Mesendoderm (in vitro differentiated cells): ENCODE measurements around the gene CRTAP.
"Not testable (repeated sequence)": the region's sequence is repeated elsewhere in the genome, so short reads cannot be mapped to it uniquely, and the experiment has no call there.

ENCODE experiments used
- DNase-seq: peaks from one replicate; pipeline ENCODE4 v3.0.0; 2013
- H2AK5ac ChIP-seq: 2 replicates; pipeline ENCODE4 v1.6.1; 2013; ENCODE audit warnings: low read length, inconsistent platforms
- H2BK120ac ChIP-seq: 2 replicates; pipeline ENCODE4 v1.6.1; 2013; ENCODE audit warnings: low read depth, mild to moderate bottlenecking, low read length, moderate library complexity, mixed read lengths
- H2BK15ac ChIP-seq: replicated peaks from 2 replicates; pipeline ENCODE4 v1.6.1; 2013; ENCODE audit warnings: low read depth, mild to moderate bottlenecking, moderate library complexity
- H2BK5ac ChIP-seq: 2 replicates; pipeline ENCODE4 v1.6.1; 2013; ENCODE audit warnings: low read length, inconsistent platforms
- H3K18ac ChIP-seq: 2 replicates; pipeline ENCODE4 v1.6.1; 2013; ENCODE audit warnings: mild to moderate bottlenecking, low read length, mixed read lengths
- H3K23ac ChIP-seq: one replicate; pipeline ENCODE4 v1.6.1; 2013; ENCODE audit warnings: low read length
- H3K27ac ChIP-seq: 2 replicates; pipeline ENCODE4 v1.5.1; 2013; ENCODE audit warnings: low read depth, mild to moderate bottlenecking, inconsistent platforms, low read length, moderate library complexity
- H3K27me3 ChIP-seq: 2 replicates; pipeline ENCODE4 v1.6.1; 2013; ENCODE audit warnings: low read length, control low read depth, mild to moderate bottlenecking, inconsistent platforms; ENCODE audit not compliant: insufficient read depth, poor library complexity
- H3K36me3 ChIP-seq: 2 replicates; pipeline ENCODE4 v1.6.1; 2013; ENCODE audit warnings: low read length, inconsistent platforms; ENCODE audit not compliant: control insufficient read depth, insufficient read depth
- H3K4ac ChIP-seq: one replicate; pipeline ENCODE4 v1.6.1; 2013; ENCODE audit warnings: low read depth, mild to moderate bottlenecking, low read length, moderate library complexity
- H3K4me1 ChIP-seq: 2 replicates; pipeline ENCODE4 v1.6.1; 2013; ENCODE audit warnings: low read depth, low read length, inconsistent platforms; ENCODE audit not compliant: control insufficient read depth
- H3K4me2 ChIP-seq: 2 replicates; pipeline ENCODE4 v1.6.1; 2013; ENCODE audit warnings: low read length
- H3K4me3 ChIP-seq: 2 replicates; pipeline ENCODE4 v1.5.1; 2013; ENCODE audit warnings: mild to moderate bottlenecking, low read length
- H3K56ac ChIP-seq: one replicate; pipeline ENCODE4 v1.6.1; 2013; ENCODE audit warnings: low read length
- H3K79me1 ChIP-seq: 2 replicates; pipeline ENCODE4 v1.6.1; 2013; ENCODE audit warnings: low read length, inconsistent platforms
- H3K79me2 ChIP-seq: 2 replicates; pipeline ENCODE4 v1.6.1; 2013; ENCODE audit warnings: mild to moderate bottlenecking, low read length; ENCODE audit not compliant: control insufficient read depth, insufficient read depth
- H3K9ac ChIP-seq: 2 replicates; pipeline ENCODE4 v1.6.1; 2013; ENCODE audit warnings: low read length, inconsistent platforms
- H4K5ac ChIP-seq: one replicate; pipeline ENCODE4 v1.6.1; 2013; ENCODE audit warnings: low read length
- H4K8ac ChIP-seq: one replicate; pipeline ENCODE4 v1.6.1; 2013; ENCODE audit warnings: low read depth, mild to moderate bottlenecking, control low read depth, low read length, moderate library complexity
- WGBS: extraction: QIAGEN DNeasy Blood & Tissue Kit; methylation state at CpG from one replicate; pipeline ENCODE4 v1.1.7; 2013; ENCODE audit warnings: low lambda C conversion rate, missing lambda C conversion rate; ENCODE audit not compliant: insufficient coverage; ENCODE audit errors: extremely low coverage; 5-methylcytosine and 5-hydroxymethylcytosine counted together

The CRTAP gene

DNA sequence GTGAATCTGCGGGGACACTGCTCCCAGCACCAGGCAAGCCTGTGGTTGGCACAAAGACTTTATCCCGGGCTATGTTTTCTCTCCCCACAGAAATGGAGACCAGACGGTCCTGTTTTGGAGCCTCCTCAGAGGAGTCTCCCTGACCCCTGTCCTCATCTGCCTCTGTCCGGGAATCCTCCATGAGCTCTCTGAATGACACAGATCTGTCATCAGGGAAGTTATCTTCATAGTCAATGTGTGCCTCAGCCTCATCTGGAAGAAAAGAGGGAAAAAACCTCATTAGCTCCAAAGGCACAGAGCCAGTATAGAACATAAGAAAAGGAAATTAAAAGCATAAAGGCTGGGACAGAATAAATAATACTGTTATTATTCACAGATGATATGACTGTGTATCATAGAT, 40.0 kb downstream of the CRTAP start:
- no peak overlapping the region for H2BK15ac ChIP-seq
- no peak overlapping the region for H3K18ac ChIP-seq
- no peak overlapping the region for H3K27ac ChIP-seq
- H2BK5ac ChIP-seq: no peak overlapping the region
- no peak overlapping the region for H3K56ac ChIP-seq
- no peak overlapping the region for H2BK120ac ChIP-seq
- no peak overlapping the region for H3K4ac ChIP-seq
- H3K4me3 ChIP-seq: no peak overlapping the region
- H3K79me2 ChIP-seq: no peaks in the 10 kb centered on the region
- no peaks in the 10 kb centered on the region for H3K79me1 ChIP-seq
- no peak overlapping the region for H4K8ac ChIP-seq
- no CpG with 5 or more reads among the region's 4 CpGs for WGBS
- no peaks in the 10 kb centered on the region for H3K4me1 ChIP-seq
- H4K5ac ChIP-seq: no peak overlapping the region
- H3K4me2 ChIP-seq: no peak overlapping the region
- no peak overlapping the region for H3K9ac ChIP-seq
- DNase-seq: no peak
- H3K27me3 ChIP-seq: no peaks in the 10 kb centered on the region
- H3K36me3 ChIP-seq: no peaks in the 10 kb centered on the region
- H3K23ac ChIP-seq: no peak overlapping the region
- H2AK5ac ChIP-seq: no peak overlapping the region

DNA sequence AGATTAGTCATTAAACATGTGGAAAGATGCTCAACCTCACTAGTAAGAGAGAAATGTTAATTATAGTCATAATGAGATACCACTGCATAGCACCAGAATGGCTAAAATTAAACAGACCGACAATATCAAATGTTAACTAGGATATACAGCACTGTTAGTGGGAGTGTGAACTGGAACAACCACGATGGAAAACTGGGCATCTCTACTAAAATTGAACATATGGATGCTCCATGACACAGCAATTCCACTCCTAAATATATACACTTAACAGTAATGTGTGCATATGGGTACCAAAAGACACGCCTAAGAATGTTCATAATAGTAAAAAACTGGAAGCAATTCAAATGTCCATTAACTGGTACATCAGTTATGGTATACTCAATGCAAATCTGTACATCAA, 41.5 kb downstream of the CRTAP start:
- H3K36me3 ChIP-seq: no peaks in the 10 kb centered on the region
- no peak overlapping the region for H3K9ac ChIP-seq
- no peak overlapping the region for H3K56ac ChIP-seq
- no peak overlapping the region for H2BK15ac ChIP-seq
- no peak overlapping the region for H4K5ac ChIP-seq
- H3K79me1 ChIP-seq: no peaks in the 10 kb centered on the region
- H3K4me3 ChIP-seq: no peak overlapping the region
- H4K8ac ChIP-seq: no peak overlapping the region
- no peak for DNase-seq
- no peak overlapping the region for H3K18ac ChIP-seq
- H2AK5ac ChIP-seq: no peak overlapping the region
- no peaks in the 10 kb centered on the region for H3K4me1 ChIP-seq
- no peaks in the 10 kb centered on the region for H3K27me3 ChIP-seq
- no peak overlapping the region for H3K4ac ChIP-seq
- no peak overlapping the region for H3K27ac ChIP-seq
- WGBS: no CpG with 5 or more reads among the region's 3 CpGs
- H3K23ac ChIP-seq: no peak overlapping the region
- no peak overlapping the region for H3K4me2 ChIP-seq
- no peak overlapping the region for H2BK5ac ChIP-seq
- H3K79me2 ChIP-seq: no peaks in the 10 kb centered on the region
- no peak overlapping the region for H2BK120ac ChIP-seq

DNA sequence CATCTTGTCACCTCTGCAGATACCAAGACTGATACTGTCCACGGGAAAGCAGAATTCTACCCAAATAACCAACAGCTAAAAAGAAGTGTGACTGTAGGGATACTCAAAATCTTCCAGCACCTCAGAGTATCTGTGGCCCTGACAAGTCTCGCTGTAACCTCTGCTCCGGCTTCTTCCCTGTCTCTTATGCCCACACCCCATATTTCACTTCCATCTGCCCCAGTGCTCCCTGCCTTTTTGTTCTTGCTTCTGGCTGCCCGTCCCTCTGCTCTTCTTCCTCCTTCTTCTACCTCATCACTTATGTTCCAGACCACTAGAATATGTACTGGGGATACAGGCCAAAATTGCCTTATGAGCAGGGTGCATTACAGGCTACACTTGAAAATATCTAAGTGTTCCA, 45.4 kb downstream of the CRTAP start:
- no peak overlapping the region for H2BK5ac ChIP-seq
- H4K8ac ChIP-seq: no peak overlapping the region
- H3K27me3 ChIP-seq: no peaks in the 10 kb centered on the region
- no peak overlapping the region for H2BK15ac ChIP-seq
- no peak for DNase-seq
- H3K27ac ChIP-seq: no peak overlapping the region
- no peak overlapping the region for H3K18ac ChIP-seq
- no peaks in the 10 kb centered on the region for H3K79me2 ChIP-seq
- no peaks in the 10 kb centered on the region for H3K36me3 ChIP-seq
- H2BK120ac ChIP-seq: no peak overlapping the region
- no peak overlapping the region for H4K5ac ChIP-seq
- whole genome bisulfite sequencing: no CpG with 5 or more reads among the region's 4 CpGs
- no peak overlapping the region for H3K56ac ChIP-seq
- H3K4me3 ChIP-seq: no peak overlapping the region
- no peak overlapping the region for H3K4ac ChIP-seq
- no peak overlapping the region for H2AK5ac ChIP-seq
- no peak overlapping the region for H3K9ac ChIP-seq
- no peak overlapping the region for H3K23ac ChIP-seq
- H3K79me1 ChIP-seq: no peaks in the 10 kb centered on the region
- no peak overlapping the region for H3K4me2 ChIP-seq
- H3K4me1 ChIP-seq: no peaks in the 10 kb centered on the region

DNA sequence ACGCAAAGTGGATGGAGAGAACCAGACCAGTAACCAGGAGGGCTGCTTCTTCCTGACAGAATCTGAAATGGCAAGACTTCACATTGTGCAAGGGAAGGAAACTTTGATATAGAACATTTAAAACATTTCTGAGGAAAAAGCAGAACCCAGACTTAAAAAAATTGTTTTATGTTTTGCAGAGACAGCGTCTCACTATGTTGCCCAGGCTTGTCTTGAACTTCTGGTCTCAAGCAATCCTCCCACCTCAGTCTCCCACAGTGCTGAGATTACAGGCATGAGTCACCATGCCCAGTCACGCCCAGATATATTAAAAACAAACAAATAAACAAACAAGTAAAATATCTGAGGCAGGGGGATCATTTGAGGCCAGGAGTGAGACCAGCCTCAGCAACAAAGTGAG, 46.2 kb downstream of the CRTAP start:
- no peak overlapping the region for H3K9ac ChIP-seq
- no peak overlapping the region for H4K5ac ChIP-seq
- no peak overlapping the region for H2AK5ac ChIP-seq
- H3K4me1 ChIP-seq: no peaks in the 10 kb centered on the region
- H3K4me3 ChIP-seq: no peak overlapping the region
- no peaks in the 10 kb centered on the region for H3K27me3 ChIP-seq
- no peak overlapping the region for H3K27ac ChIP-seq
- H3K79me1 ChIP-seq: no peaks in the 10 kb centered on the region
- no peak overlapping the region for H3K23ac ChIP-seq
- H4K8ac ChIP-seq: no peak overlapping the region
- H2BK5ac ChIP-seq: no peak overlapping the region
- no peak overlapping the region for H3K18ac ChIP-seq
- no peak overlapping the region for H3K4ac ChIP-seq
- H3K4me2 ChIP-seq: no peak overlapping the region
- H3K36me3 ChIP-seq: no peaks in the 10 kb centered on the region
- no peak for DNase-seq
- no peak overlapping the region for H3K56ac ChIP-seq
- no CpG with 5 or more reads among the region's 3 CpGs for WGBS
- no peak overlapping the region for H2BK15ac ChIP-seq
- H2BK120ac ChIP-seq: no peak overlapping the region
- H3K79me2 ChIP-seq: no peaks in the 10 kb centered on the region

DNA sequence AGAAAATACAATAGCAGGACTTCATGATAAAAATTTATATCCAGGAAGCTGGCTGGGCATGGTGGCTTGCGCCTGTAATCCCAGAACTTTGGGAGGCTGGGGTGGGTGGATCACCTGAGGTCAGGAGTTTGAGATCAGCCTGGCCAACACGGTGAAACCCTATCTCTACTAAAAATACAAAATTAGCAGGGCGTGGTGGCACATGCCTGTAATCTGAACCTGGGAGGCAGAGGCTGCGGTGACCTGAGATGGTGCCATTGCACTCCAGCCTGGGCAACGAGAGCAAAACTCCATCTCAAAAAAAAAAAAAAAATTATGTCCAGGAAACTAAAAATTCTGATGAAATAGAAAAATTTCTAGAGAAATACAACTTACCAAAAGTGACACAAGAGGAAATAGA, 48.8 kb downstream of the CRTAP start:
- not testable (repeated sequence) for H3K4ac ChIP-seq, H3K27me3 ChIP-seq, H3K79me1 ChIP-seq, H4K8ac ChIP-seq, H3K9ac ChIP-seq, H3K23ac ChIP-seq, H3K36me3 ChIP-seq, H3K4me1 ChIP-seq, DNase-seq, H2BK120ac ChIP-seq, H2BK15ac ChIP-seq, H3K79me2 ChIP-seq, H3K27ac ChIP-seq, H3K4me3 ChIP-seq, H4K5ac ChIP-seq, H3K4me2 ChIP-seq, H3K56ac ChIP-seq, H3K18ac ChIP-seq, H2AK5ac ChIP-seq, H2BK5ac ChIP-seq
- no CpG with 5 or more reads among the region's 5 CpGs for WGBS

DNA sequence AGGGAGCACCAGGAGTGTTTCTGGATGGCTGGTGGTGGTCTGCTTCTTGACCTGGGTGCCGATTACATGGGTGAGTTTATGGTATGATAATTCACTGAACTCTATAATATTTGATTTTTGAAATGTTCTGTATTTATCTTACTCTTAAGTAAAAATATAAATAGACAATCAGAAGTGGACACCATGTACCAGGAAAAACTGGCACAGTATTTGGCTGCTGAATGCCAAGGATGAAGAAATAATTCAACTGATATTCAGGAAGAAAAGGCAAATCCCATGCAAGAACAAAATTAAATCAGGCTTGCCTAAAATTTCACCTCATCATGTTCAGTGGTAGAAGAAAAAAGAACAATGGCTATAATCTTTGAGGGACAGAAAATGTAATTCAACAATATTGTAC, 51.6 kb downstream of the CRTAP start:
- H3K4me1 ChIP-seq: no peaks in the 10 kb centered on the region
- H2AK5ac ChIP-seq: no peak overlapping the region
- no peak overlapping the region for H2BK5ac ChIP-seq
- H4K5ac ChIP-seq: no peak overlapping the region
- no peak for DNase-seq
- no peak overlapping the region for H3K27ac ChIP-seq
- H3K56ac ChIP-seq: no peak overlapping the region
- H3K9ac ChIP-seq: no peak overlapping the region
- H3K23ac ChIP-seq: no peak overlapping the region
- H3K18ac ChIP-seq: no peak overlapping the region
- no peak overlapping the region for H3K4ac ChIP-seq
- no peaks in the 10 kb centered on the region for H3K79me1 ChIP-seq
- no CpG with 5 or more reads among the region's 1 CpG for WGBS
- no peak overlapping the region for H3K4me3 ChIP-seq
- no peak overlapping the region for H2BK120ac ChIP-seq
- H3K27me3 ChIP-seq: no peaks in the 10 kb centered on the region
- no peaks in the 10 kb centered on the region for H3K79me2 ChIP-seq
- no peaks in the 10 kb centered on the region for H3K36me3 ChIP-seq
- no peak overlapping the region for H3K4me2 ChIP-seq
- no peak overlapping the region for H4K8ac ChIP-seq
- H2BK15ac ChIP-seq: no peak overlapping the region
